HG03558 (cell line): ENCODE measurements around the gene COL26A1.
"Not testable (repeated sequence)": the region's sequence is repeated elsewhere in the genome, so short reads cannot be mapped to it uniquely, and the experiment has no call there.

Experiments
- ATAC-seq: cut with Tn5 transposase; IDR thresholded peaks from one replicate; pipeline ENCODE4 v1.9.1; 2021; ENCODE audit warnings: moderate number of reproducible peaks; ENCODE audit not compliant: unreplicated experiment; ENCODE audit errors: extremely low read depth

COL26A1 gene

DNA sequence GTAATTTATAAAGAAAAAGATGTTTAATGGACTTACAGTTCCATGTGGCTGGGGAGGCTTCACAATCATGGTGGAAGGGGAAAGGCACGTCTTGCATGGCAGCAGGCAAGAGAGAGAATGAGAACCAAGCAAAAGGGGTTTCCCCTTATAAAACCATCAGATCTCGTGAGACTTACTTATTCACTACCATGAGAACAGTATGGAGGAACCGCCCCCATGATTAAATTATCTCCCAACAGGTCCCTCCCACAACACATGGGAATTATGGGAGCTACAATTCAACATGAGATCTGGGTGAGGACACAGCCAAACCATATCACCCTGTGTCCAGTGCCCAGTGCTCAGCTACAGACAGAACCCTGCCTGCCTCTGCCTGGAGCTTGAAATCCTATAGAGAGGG, 197.3 kb downstream of the COL26A1 start:
- not testable (repeated sequence) for ATAC-seq

DNA sequence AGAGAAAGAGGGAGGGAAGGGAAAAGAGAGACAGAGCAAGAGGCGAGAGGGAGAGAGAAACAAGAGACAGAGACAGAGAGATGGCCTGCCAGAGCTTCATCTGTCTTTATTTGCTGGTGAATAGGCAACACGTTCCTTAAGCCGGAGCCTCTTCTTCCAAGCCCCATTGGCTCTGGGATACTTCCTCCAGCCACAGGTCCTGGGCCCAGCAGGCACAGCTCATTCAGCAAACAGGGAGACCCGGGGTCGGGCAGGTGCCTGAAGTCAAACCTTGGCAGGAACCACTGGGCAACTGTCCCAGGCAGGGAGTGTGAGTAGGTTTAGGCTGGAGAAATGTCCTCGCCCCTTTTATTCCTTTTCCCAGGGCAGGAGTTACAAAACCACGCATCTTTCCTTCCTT, 198.2 kb downstream of the COL26A1 start:
- ATAC-seq: no peak

DNA sequence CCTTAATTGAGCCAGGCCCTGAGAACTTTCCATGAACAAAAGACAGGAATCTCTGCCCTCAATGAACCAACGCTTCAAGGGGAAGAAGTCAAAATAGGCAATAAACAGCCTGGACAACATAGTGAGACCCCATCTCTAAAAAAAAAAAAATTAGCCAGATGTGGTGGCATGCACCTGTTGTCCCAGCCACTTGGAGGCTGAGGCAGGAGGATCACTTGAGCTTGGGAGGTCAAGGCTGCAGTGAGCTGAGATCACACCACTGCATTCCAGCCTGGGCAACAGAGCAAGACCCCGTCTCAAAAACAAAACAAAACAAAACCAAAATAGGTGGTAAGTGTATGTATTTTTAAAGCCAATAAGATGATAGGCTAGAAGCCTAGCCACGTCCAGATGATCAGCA, 198.6 kb downstream of the COL26A1 start:
- not testable (repeated sequence) for ATAC-seq

DNA sequence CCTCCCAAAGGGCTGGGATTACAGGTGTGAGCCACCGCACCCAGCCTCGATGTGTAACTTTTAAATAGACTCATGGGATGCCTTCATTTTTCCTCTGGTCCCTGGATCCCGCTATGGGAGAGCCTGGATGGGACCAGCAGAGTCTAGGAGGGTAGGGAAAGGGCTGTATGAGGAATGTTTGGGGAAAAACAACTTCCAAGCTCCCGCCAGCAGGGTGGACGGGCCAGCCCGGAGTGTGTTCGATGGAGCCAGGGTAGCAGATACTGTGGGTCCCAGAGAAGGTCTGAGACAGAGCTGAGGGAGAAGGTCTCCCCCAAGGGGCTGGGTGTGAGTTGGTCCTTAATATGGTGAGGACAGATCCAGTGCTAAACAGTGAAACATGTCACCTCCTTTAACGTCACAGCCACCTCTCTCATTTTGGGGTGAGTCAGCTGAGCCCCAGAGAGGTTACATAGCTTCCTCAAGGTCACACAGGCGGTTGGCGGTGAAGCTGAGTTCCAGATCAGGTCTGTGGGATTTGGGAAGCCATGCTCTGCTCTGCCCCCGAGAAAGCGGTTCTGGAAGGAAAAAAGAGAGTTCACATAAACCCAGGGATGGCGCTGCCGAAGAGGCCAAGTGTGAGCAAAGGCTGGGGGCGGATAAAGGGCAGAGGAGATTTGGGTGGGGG, 200.0 kb downstream of the COL26A1 start:
- ATAC-seq: no peak

DNA sequence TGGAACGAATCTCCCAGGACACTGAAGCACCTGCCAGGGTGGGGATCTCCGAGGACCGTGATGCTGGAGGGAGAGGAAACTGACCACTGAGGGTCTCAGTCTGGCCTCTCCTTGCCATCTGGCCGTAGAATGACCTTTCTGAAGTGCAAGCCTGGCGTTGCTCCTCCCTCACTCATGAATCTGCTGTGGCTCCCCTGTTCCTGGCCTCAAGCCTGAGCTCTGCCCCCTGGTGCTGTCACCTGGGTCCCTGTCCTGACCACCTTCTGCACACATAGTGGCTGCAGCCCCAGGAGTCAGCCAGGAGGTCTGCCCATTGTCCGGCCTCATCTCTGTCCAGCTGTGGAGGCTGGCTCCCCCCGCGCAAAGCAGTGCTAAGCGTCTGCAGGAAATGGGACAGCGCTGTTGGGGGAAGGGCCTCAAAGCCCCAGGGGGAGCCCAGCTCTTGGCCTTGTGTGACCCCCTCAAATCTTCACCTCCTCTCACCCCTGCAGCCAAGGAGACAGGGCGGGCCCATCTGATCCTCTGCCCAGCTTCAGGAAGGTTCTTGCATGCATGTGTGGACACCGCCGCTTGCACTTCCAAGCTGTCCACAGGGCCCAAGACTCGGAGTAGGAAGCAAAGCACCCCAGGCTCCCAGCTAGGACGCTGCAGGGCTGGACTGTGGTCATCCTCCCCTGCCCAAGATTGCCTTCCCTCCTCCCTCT, 200.7 kb downstream of the COL26A1 start:
- no peak for ATAC-seq

DNA sequence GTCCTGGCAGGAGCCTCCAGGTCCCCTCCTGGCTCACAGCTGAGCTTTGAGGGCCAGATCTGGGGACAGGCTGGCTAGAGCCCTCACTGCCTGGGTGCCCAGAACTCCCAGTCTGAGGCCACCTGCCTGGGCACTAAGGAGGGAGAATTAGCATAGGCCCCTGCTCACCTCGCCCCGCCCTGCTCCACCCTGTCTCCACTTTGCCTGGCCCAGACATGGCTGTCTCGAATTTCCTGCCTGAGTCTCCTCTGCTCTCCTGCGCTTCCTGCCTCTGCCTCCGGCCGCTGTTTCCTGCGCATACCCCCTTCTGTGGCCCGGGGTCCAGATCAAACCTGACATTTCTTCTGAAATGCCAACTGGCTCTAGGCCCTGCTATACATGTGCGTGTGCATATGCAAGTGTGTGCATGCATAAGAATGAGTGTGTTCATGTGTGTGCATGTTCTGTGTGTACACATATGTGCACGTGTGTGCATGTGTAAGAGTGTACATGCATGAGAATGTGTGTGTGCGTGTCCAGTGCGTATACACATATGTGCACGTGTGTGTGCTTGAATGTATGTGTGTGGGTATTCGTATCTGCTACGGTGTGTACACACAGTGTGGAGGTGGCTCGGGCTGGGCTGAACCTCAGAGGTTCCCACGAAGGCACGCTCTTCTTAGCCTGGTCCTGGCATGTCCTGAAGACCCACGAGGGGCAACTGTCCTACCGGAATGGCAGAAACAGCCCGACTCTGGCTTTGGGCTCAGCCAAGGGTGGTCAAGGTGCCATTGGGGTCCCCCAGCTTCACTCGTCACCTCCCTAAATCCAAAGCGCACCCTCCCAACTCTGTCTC, 201.5 kb downstream of the COL26A1 start:
- no peak for ATAC-seq

DNA sequence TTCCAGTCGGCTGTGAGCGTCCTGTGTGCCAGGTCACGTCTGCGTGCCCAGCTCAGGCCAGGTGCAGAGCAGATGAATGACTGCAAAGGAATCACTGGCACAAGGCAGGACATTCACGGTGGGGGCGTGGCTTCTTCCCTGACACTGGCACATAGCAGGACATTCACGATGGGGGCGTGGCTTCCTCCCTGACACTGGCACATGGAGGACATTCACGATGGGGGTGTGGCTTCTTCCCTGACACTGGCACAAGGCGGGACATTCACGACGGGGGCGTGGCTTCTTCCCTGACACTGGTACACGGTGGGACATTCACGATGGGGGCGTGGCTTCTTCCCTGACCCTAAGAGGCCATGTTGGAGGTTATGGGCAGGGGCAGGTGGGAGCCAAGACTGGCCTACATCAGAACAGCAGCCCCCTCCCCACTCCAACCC, 202.1 kb downstream of the COL26A1 start:
- ATAC-seq: no peak

DNA sequence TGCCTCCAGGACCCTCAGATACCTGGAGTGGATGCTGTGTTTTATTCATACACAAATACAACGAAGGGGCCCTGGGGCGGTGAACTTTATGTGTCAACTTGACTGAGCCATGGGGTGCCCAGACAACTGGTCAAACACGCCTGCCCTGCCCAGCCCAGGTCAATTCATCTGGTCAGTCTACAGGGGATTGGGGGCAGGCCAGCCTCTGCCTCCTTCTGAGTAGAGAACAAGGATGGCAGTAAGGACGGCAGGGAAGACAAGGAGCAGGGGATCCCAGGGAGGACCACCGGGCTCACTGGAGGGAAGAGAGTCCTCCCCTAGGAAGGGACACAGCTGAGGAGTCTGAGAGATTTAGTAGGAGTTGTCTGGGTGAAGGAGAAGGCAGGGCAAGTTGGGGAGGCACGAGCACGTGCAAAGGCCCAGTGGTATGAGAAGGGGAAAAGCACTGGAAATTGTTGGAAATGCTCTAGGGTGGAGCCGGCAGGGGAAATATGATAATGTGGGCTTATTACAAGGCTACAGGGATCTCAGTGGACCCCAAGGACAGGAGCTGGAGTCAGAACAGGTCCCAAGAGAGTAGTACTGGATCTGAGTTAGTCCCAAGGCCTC, 203.0 kb downstream of the COL26A1 start:
- no peak for ATAC-seq

DNA sequence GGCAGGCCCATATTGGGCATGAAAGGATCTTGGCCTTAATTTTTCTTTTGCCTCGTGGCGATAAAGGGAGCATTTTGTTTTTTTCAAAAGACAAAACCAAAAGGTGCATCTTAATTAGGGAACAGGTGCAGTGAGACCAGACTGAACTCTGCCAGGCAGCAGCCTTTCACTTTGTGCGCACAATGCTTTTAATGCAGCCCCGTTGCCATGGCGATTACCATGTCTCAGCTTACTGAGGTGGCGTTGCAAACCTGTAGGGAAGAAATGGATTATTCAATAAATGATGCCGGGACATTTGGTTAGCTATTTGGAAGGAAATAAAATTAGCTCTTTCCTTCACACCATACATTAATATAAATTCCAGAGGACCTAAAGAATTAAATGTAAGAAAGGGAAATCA, 204.6 kb downstream of the COL26A1 start:
- no peak for ATAC-seq

DNA sequence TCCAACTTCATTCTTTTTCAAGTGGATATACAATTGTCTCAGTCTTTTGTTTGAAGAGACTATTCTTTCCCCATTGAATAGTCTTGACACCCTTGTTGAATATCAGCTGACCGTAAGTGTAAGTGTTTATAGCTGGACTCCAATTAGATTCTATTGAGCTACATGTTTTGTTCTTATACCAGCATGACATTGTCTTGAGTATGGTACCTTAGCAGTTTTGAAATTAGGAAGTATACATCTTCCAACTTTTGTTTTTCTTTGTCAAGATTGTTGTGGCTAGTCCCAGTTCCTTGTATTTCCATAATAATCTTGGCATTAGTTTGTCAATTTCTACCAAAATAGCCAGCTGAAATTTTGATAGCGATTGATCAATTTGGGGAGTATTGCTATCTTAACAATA, 209.5 kb downstream of the COL26A1 start:
- no peak for ATAC-seq

DNA sequence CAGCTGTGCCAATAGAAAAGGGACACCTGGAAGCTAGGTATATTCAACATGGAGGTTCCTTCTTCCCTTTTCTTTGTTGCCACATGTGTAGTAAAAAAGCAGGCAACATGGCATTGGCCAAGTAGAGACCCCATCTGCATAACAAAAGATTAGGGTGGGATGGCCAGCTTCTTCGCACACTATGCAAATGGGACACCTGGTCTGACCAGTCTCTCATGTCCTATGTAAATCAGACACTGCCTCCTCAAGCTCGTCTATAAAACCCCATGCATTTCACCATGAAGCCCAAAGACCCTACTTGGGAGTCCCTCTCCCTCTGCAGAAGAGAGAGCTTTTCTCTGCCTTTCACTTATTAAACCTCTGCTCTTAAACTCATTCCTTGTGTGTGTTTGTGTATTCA, 212.5 kb downstream of the COL26A1 start:
- ATAC-seq: no peak

DNA sequence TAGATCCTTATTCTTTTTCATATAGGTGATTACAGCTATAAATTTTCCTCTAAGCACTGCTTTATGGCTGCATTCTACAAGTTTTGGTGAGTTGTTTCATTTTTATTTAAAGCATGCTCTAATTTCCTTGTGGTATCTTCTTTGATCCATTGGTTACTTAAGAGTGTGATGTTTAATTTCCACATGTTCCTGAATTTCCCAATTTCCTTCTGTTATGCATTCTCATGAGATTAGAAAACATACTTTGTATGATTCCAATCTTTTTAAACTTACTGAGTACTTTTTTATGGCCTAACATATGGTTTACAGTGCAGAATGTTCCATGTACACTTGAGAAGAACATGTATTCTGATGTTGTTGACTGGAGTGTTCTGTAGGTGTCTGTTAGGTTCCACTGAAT, 213.0 kb downstream of the COL26A1 start:
- no peak for ATAC-seq

DNA sequence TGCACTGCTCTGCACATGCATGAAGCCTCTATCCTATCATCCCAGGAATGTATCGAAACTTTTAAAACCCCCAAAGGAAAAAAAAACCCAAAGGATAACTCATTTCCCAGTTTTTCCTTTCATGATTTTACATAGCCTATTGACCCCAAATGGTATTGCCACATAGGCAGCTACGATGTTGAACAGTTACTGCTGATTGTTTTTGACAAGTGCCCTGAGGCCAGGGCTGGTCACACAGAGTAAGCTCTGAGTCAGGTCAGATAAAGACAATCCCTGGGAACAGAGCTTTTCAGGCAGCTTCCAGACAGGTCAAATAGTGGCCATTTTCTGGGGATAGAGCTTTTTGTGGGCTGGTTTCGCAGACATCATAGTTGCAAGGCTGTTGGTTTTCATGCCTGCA, 214.3 kb downstream of the COL26A1 start:
- no peak for ATAC-seq

DNA sequence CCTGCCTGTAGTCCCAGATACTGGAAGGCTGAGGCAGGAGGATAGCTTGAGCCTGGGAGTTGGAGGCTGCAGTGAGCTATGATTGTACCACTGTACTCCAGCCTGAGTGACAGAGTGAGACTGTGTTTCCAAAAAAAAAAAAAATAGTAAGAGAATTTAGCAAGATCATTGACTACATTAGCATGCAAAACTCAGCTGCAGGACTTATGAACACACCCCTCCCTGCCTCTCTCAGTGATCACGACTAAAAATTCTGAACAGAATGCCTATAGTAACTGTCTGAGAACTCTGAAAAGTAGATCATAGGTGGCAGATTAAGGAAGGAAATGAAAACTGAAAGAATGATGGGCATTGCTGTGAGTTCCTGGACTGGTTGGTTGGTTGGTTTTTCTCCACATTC, 215.9 kb downstream of the COL26A1 start:
- no peak for ATAC-seq

DNA sequence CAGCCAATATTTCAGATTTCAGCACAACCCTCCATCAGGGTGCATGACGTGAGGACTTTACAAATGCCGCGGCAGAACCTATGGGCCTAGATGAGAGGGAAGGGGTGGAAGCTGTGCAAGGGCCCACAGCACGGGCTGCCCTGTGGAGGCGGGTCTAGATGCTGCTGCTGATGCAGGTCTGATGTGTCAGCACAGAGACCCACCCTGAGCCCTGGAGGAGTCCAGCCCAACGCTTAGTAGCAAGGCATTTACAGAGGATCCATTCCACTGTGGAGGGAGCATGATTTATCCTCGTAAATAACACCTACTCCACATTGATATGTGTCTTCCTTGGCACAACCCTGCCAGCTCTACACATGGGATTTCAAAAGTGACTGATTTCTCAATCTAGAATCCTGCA, 217.9 kb downstream of the COL26A1 start:
- ATAC-seq: no peak

DNA sequence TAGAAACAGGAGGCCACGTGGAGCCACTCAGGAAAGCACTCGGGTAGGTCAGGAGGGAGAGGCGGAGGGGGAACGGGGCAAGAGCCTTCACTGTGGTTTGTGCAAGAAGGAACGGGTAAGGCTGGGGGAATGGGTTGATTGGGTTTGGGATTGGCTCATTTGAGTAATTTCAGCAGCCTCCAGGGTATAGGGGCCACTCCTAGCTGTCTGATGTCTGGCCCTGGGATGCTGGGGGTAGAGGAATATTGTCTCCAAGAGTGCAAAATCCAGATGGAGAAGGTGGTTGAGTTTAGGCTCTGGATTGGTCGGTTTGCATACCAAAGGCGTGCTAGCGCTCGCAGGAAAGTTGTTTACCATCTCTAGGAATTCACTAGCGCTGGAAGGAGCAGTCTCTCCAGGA, 219.2 kb downstream of the COL26A1 start:
- no peak for ATAC-seq

DNA sequence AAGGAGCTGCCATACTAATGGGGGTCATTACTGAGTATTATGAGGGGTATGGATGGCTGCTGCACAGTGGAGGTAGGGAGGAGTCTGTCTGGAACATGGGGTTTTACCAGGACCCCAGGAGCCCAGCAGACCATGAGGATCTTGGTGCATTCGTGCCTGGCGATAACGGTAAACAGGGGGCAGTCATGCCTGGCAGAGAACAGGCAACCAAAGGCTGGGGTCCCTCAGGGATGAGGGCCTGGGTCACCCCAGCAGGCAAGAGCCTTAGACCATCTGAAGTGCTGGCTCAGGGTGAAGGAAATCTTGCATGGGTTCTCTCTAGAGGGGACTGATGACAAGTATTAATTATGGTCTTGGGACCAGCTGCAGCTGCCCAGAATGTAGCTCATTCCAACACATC, 220.3 kb downstream of the COL26A1 start:
- ATAC-seq: no peak

DNA sequence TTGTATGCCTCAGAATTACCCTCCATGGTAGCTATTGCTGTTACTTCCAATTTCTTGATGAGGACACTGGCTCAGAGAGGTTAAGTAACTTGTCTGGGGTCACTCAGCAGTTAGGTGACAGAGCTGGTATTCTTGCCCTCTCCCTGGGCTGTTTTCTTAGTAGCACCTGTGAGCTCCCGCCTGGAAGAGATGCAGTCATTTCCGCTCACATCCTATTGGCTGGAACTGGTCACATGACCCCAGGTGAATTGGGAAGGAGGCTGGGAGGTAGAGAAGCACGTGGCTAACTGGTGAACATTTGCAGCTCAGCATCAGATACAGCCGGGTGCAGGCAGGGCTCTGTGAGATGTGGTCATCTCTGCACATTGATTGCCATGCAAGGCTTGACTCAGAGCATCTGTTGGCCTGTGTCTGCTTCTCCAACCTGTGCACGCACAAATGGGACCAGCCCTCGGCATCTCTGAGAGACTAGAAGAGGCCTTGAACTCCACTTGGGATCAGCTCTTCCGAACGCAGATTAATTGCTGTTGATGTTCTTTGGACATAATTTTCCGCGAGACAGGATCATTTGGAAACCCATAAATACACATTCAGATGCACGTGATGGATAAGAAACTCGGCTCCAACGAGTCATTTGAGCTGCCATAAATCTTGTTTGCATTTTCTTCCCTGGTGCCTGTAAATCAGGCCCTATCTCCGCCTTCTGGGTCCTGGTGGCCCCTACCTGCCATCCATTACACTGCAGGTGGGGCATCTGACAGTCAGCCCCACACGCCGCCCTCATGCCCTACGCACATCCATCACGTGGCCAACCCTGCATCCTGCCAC, 223.6 kb downstream of the COL26A1 start:
- no peak for ATAC-seq

DNA sequence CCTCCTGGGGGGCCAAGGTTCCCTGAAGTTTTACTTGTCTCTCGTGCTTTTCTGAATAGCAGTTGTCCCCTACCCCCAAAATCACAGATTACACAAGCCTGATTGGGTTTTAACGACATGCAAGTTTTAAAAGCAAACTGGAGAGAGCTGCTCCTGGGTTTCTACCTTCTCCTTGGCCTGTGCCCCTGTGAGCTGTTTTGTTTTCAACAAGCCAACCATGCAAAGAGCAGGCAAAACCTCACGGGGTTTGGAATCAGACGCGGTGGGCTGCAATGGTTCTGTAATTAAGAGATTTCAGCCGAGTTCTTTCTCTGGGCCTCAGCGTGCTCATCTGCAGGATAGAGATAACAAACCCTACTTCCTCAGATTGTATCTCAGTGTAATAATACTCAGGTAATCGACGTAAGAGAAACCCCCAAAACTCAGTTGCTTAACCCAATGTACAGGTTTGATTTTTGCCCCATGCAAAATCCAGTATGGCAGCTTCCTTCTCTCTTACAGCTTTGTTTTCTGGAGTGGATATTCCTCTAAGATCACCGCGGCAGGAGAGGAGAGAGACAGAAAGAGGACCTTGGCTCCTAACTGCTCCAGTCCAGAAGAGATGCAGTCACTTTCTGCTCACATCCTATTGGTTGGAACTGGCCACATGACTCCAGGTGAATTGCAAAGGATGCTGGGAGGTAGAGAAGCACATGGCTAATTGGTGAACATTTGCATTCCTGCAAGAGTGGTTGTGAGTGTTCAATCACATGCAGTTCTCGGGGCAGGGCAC, 224.4 kb downstream of the COL26A1 start:
- no peak for ATAC-seq
